Subcutaneous adipose tissue (tissue), 4 donors: ENCODE results near the gene MED29. TPM values are rescaled to one million over a fixed set of nuclear protein-coding genes. Genes with fewer than 3 reads are reported as not detected.

Experiments used
- small RNA-seq: library from RNA; depleted of rRNA; stranded (forward); fragments of <200 nt; gene quantifications from one replicate; pipeline ENCODE3, GENCODE V24; 2016
- total RNA-seq, 4 donors: library from RNA; depleted of rRNA; stranded (reverse); fragments of >200 nt; gene quantifications; one replicate each; pipeline ENCODE4 v1.1.0, GENCODE V29; 2016
- TF ChIP-seq, protein P1 (sequence below): fragments of 450-650 bp; IDR thresholded peaks from one replicate; pipeline ENCODE4 v1.5.1; 2016; ENCODE audit warnings: low read depth, mild to moderate bottlenecking, control low read depth, antibody characterized with exemption, moderate library complexity

The MED29 gene
- total RNA-seq, 4 donors from 2014 or later, result 23.1 to 28.9 (median 26.4) TPM

DNA sequence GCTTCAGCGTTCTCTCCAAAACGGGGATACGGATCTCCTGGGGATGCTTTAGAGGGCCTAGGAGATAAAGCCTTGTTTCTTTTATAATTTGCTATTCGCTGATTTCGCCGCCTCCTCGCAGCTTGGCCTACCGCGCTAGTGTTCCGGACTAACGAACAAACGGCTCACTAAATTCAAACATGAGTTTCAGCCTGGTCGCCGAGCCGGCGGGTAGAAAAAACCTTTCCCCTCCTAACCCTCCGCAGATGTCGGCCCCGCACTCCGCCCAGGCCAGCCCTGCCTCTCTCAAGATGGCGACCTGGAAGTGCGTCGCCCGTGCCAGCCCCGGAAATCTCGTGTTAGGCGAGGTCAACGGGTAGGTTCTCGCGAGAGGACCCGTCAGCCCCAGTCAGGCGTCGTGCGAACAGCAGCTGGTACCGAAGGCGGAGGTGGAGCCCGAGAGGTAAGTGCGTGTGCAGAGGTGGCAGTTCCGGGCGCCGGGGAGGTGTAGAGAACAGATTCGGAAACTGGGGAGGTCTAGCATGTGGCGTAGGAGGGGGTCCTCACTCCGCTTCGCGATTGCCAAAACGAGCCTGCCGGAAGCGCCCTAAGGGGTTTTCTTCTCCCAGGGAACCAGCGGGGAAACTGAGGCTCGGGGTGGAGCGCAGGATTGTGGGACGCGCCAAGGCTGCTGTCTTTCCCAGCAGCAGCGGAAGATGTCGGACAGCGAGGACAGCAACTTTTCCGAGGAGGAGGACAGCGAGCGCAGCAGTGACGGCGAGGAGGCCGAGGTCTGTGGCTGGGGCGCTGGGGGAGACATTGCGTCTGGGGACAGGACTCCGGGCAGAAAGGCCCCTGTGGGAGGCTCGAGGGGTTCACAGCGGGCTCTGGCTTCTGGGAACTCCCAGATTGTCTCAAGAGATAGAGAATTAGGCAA lies 54.3 kb downstream of the MED29 start, which contains the start of gene SUPT5H:
TSS of gene SUPT5H (plus strand) at position 387 of the 916 bp plus-strand sequence. CDS start at position 696, 309 bp downstream.
- TF ChIP-seq, protein P1, sequence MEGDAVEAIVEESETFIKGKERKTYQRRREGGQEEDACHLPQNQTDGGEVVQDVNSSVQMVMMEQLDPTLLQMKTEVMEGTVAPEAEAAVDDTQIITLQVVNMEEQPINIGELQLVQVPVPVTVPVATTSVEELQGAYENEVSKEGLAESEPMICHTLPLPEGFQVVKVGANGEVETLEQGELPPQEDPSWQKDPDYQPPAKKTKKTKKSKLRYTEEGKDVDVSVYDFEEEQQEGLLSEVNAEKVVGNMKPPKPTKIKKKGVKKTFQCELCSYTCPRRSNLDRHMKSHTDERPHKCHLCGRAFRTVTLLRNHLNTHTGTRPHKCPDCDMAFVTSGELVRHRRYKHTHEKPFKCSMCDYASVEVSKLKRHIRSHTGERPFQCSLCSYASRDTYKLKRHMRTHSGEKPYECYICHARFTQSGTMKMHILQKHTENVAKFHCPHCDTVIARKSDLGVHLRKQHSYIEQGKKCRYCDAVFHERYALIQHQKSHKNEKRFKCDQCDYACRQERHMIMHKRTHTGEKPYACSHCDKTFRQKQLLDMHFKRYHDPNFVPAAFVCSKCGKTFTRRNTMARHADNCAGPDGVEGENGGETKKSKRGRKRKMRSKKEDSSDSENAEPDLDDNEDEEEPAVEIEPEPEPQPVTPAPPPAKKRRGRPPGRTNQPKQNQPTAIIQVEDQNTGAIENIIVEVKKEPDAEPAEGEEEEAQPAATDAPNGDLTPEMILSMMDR, result no peak

DNA sequence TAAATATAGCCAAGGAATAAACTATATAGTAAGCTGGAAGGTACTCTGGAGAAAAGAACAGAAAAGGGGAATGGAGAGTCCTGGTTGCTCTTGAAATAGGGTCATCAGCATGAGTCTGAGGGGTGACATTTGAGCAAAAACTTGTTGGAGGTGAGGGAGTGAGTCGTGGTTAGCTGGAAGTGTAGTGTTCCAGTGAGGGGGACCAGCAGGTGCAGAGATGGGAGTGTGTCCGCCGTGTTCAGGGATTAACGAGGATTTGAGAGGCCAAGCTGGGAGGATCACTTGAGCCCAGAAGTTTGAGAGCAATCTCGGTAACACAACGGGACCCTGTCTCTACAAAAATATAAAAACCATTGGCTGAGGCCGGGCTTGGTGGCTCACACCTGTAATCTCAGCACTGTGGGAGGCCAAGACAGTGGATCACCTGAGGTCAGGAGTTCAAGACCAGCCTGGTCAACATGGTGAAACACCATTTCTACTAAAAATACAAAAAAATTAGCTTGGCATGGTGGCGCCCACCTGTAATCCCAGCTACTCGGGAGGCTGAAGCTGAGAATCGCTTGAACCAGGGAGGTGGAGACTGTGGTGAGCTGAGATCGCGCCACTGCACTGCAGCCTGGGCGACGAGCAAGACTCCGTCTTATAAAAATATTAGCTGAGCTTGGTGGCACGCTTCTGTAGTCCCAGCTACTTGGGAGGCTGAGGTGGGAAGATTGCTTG lies 55.3 kb downstream of the MED29 start:
- TF ChIP-seq, protein P1, result no peak

DNA sequence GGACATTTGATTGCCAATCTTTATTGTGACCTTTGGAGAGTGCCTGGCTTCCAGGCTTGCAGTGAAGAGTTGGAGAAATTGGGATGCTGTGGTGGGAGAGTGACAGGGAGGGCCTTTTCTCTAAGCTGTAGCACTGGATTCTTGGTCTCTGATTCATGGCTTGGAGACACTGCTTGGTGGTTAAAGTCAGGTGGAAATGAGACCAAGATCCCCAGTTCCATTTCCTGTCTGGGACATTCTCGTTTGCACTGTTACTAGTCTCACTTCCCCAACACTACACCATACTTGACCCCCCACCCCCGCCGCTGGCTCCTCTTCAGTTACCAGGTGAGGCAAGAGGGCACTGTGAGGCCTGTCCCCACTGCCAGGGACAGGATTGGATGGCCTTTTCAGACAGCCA lies 57.1 kb downstream of the MED29 start:
- TF ChIP-seq, protein P1, result no peak

DNA sequence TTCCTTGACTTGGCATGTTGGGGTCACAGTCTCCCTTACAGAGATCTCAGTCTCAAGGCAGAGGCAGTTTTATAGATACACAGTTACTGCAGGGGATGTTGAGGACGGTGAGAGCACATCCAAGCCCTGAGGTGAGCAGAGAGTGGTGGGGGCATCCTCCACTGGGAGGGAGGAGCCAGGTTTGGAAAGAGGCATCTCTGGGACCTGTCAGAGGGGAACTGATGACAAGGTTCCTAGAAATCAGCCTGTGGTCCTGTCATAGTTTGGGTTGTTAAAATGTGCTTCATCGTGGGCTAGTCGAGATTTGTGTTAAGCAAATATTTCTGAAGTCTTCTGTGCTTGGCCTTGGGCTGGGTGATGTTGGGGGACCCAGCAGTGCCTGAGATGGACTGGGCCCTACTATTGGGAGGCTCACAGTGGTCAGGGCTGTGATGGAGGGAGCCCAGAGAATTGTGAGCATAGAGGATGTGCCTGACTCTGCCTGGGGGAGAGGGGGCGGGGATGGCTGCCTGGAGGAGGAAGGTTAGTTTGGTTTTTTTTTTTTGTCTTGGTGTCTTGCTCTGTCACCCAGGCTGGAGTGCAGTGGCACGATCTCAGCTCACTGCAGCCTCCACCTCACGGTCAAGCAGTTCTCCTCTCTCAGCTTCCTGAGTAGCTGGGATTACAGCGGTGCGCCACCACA lies 58.1 kb downstream of the MED29 start:
- TF ChIP-seq, protein P1, result no peak

Small RNA genes lying within 50 kb of the gene (small RNA-seq; reads per million reads assigned to genes)
- gene AC011445.2 (not detected), gene MIR4530 (not detected), gene RN7SL566P (not detected)

Other genes with a start within 250 kb of the MED29 start
- gene NCCRP1, start 194.4 kb upstream of the MED29 start, total RNA-seq, result not detected
- gene SYCN, start 187.1 kb upstream of the MED29 start, total RNA-seq, result not detected
- gene IFNL3, start 146.4 kb upstream of the MED29 start, total RNA-seq, result not detected
- not detected for gene IFNL4, start 142.5 kb upstream of the MED29 start, total RNA-seq
- gene IFNL2, start 123.0 kb upstream of the MED29 start, total RNA-seq, result not detected
- gene IFNL1, start 95.0 kb upstream of the MED29 start, total RNA-seq, result not detected
- 1 to 10 TPM in 1 of 4 donors, under 1 TPM in 3; 0.33 to 1.0 (median 0.82) TPM for gene LRFN1, start 70.5 kb upstream of the MED29 start, total RNA-seq
- gene GMFG, start 55.3 kb upstream of the MED29 start, total RNA-seq, result 10 to 100 TPM; 33.9 to 75.1 (median 43.2) TPM
- gene SAMD4B, start 49.0 kb upstream of the MED29 start, total RNA-seq, result 10 to 100 TPM; 45.9 to 83.8 (median 49.4) TPM
- 10 to 100 TPM; 24.3 to 32.4 (median 30.2) TPM for gene PAF1, start 272 bp upstream of the MED29 start, total RNA-seq
- 100 to 1,000 TPM in 2 of 4 donors, 10 to 100 TPM in 2; 76.9 to 156 (median 95.5) TPM for gene ZFP36, start 15.5 kb downstream of the MED29 start, total RNA-seq
- 10 to 100 TPM in 2 of 4 donors, 1 to 10 TPM in 2; 7.9 to 19.4 (median 10.0) TPM for gene PLEKHG2, start 21.3 kb downstream of the MED29 start, total RNA-seq
- gene RPS16, start 44.6 kb downstream of the MED29 start, total RNA-seq, result 1,000 to 10,000 TPM; 1,086 to 2,005 (median 1,454) TPM
- 10 to 100 TPM; 41.7 to 87.4 (median 59.6) TPM for gene SUPT5H, start 54.2 kb downstream of the MED29 start, total RNA-seq
- gene TIMM50, start 89.5 kb downstream of the MED29 start, total RNA-seq, result 10 to 100 TPM; 31.9 to 50.1 (median 38.6) TPM
- gene DLL3, start 107.6 kb downstream of the MED29 start, total RNA-seq, result not detected
- not detected for gene SELENOV, start 123.8 kb downstream of the MED29 start, total RNA-seq
- gene EID2B, start 141.5 kb downstream of the MED29 start, total RNA-seq, result 1 to 10 TPM in 3 of 4 donors, under 1 TPM in 1; 0.65 to 3.3 (median 2.1) TPM
- gene EID2, start 148.8 kb downstream of the MED29 start, total RNA-seq, result 10 to 100 TPM in 2 of 4 donors, 1 to 10 TPM in 2; 5.9 to 13.4 (median 9.0) TPM
- gene LGALS13, start 211.1 kb downstream of the MED29 start, total RNA-seq, result not detected